ENCODE measurements around the gene NPBWR2. TPM values are rescaled to one million over a fixed set of nuclear protein-coding genes. Genes with fewer than 3 reads are reported as not detected.

NPBWR2 gene
- total RNA-seq, 1 experiment from 2014 or later: not detected

- peaks cover 5% of the 10 kb centered on the region for H3K4me1 Mint-ChIP-seq (ENCODE audit: insufficient read depth, unreplicated experiment)
- CTCF ChIA-PET: interaction anchor here (1.2 to 8.9 kb wide), 3 partner anchors 17 to 48 kb away, joined by 3 to 93 read pairs (median 11); no protein-coding TSS in a partner anchor
- POLR2A ChIA-PET: interaction anchor here (0.6 to 1.0 kb wide), 7 partner anchors 24 to 831 kb away, joined by 3 to 4 read pairs (median 3); partner anchors contain the start of genes PPDPF and TCEA2
Measured at GRCh38 chr20:64086801-64087200, 20.6 kb downstream of the NPBWR2 start.

GRCh38 chr20:64084685-64085152, 22.6 kb downstream of the NPBWR2 start:
- H3K27ac Mint-ChIP-seq (ENCODE audit: low read depth, unreplicated experiment): no peak overlapping the region
- peaks cover 18% of the 10 kb centered on the region for H3K27me3 Mint-ChIP-seq (ENCODE audit: insufficient read depth, unreplicated experiment)
- peak overlapping the region; percentile 69 for H3K4me3 Mint-ChIP-seq (ENCODE audit: unreplicated experiment)
- ChIA-PET POLR2A (interaction anchor here (1.3 to 1.8 kb wide), 2 partner anchors 35 to 46 kb away, joined by 5 to 9 read pairs; no protein-coding TSS in a partner anchor), CTCF (interaction anchor here (0.6 to 8.9 kb wide), 11 partner anchors 13 to 562 kb away, joined by 3 to 93 read pairs (median 4); partner anchors contain the start of gene SAMD10)
- TF ChIP-seq CTCF (IDR thresholded peaks at IDR 0.05; ENCODE audit: unreplicated experiment): no peak
- H3K4me1 Mint-ChIP-seq (ENCODE audit: insufficient read depth, unreplicated experiment): peaks cover 5% of the 10 kb centered on the region
- peaks cover 6% of the 10 kb centered on the region for H3K36me3 Mint-ChIP-seq (ENCODE audit: insufficient read depth, unreplicated experiment)
- no peaks in the 10 kb centered on the region for H3K9me3 Mint-ChIP-seq (ENCODE audit: unreplicated experiment)
- DNase-seq (ENCODE audit: unreplicated experiment): no peak
- intact Hi-C loops (cut with micrococcal nuclease): no loop called here
- BruUV-seq (replicated peaks): no TSS peak

More at GRCh38 chr20:64086801-64087200, 20.6 kb downstream of the NPBWR2 start:
- H3K27ac Mint-ChIP-seq (ENCODE audit: low read depth, unreplicated experiment): no peak overlapping the region
- peaks cover 25% of the 10 kb centered on the region for H3K27me3 Mint-ChIP-seq (ENCODE audit: insufficient read depth, unreplicated experiment)
- TF ChIP-seq CTCF (IDR thresholded peaks at IDR 0.05; ENCODE audit: unreplicated experiment): no peak
- no TSS peak for BruUV-seq (replicated peaks)
- H3K9me3 Mint-ChIP-seq (ENCODE audit: unreplicated experiment): no peaks in the 10 kb centered on the region
- DNase-seq (ENCODE audit: unreplicated experiment): peak; percentile 37
- intact Hi-C loops (cut with micrococcal nuclease): no loop called here
- H3K36me3 Mint-ChIP-seq (ENCODE audit: insufficient read depth, unreplicated experiment): peaks cover 6% of the 10 kb centered on the region
- H3K4me3 Mint-ChIP-seq (ENCODE audit: unreplicated experiment): no peak overlapping the region

- peaks cover 6% of the 10 kb centered on the region for H3K36me3 Mint-ChIP-seq (ENCODE audit: insufficient read depth, unreplicated experiment)
- H3K27ac Mint-ChIP-seq (ENCODE audit: low read depth, unreplicated experiment): no peak within 1 kb of the TSS
- H3K27me3 Mint-ChIP-seq (ENCODE audit: insufficient read depth, unreplicated experiment): peaks cover 12% of the 10 kb centered on the region
- H3K4me1 Mint-ChIP-seq (ENCODE audit: insufficient read depth, unreplicated experiment): peaks cover 7% of the 10 kb centered on the region
- DNase-seq (ENCODE audit: unreplicated experiment): no peak
- CTCF ChIA-PET: interaction anchor here (0.6 to 8.9 kb wide), 22 partner anchors 10 to 173 kb away, joined by 3 to 93 read pairs (median 3); partner anchors contain the start of gene SAMD10
- H3K4me3 Mint-ChIP-seq (ENCODE audit: unreplicated experiment): peak within 1 kb of the TSS; percentile 69
- POLR2A ChIA-PET: interaction anchor here (0.7 to 1.8 kb wide), 7 partner anchors 14 to 219 kb away, joined by 3 to 9 read pairs (median 4); partner anchors contain the start of genes PRPF6 and TPD52L2
- TF ChIP-seq CTCF (IDR thresholded peaks at IDR 0.05; ENCODE audit: unreplicated experiment): no peak
- no peaks in the 10 kb centered on the region for H3K9me3 Mint-ChIP-seq (ENCODE audit: unreplicated experiment)
- intact Hi-C loops (cut with micrococcal nuclease): loop anchor here (1.0 kb wide), 1 partner anchor 36 kb away; no protein-coding TSS in a partner anchor
- BruUV-seq (replicated peaks): no TSS peak
Measured at GRCh38 chr20:64083804-64084684, 23.3 kb downstream of the NPBWR2 start, which contains the start of gene LKAAEAR1. Gene LKAAEAR1 (minus strand): TSS chr20:64084398. CDS start chr20:64084219, 179 bp downstream.
